Lung (tissue), 12 donors: Measurements from ENCODE around the gene NAGLU. TPM values are rescaled to one million over a fixed set of nuclear protein-coding genes. Genes with fewer than 3 reads are reported as not detected.

Experiments
- ATAC-seq: fragments of 200-7000 bp; cut with Tn5 transposase; one replicate; pipeline ENCODE4 v1.9.1; 2020; ENCODE audit warnings: moderate number of reproducible peaks; ENCODE audit not compliant: insufficient read depth, low FRiP score
- DNase-seq, 3 donors: peaks; one replicate each; pipeline ENCODE4 v3.0.0-alpha.2; 2013 to 2017
- H3K27ac ChIP-seq, 2 donors: one replicate each; pipeline ENCODE4 v1.5.1; 2013; ENCODE audit warnings: mild to moderate bottlenecking in 2 of 2, moderate library complexity in 2 of 2, control low read depth in 1 of 2, inconsistent platforms in 1 of 2, low read depth in 1 of 2, low read length in 1 of 2
- H3K27me3 ChIP-seq, 3 donors: one replicate each; pipeline ENCODE4 v1.5.1; 2013; ENCODE audit warnings: low read length in 2 of 3; ENCODE audit not compliant: control insufficient read depth in 3 of 3, insufficient read depth in 3 of 3
- H3K36me3 ChIP-seq, 4 donors: one replicate each; pipeline ENCODE4 v1.5.1; 2013; ENCODE audit warnings: low read length in 4 of 4, mild to moderate bottlenecking in 1 of 4, moderate library complexity in 1 of 4; ENCODE audit not compliant: control insufficient read depth in 4 of 4, insufficient read depth in 4 of 4
- H3K4me1 ChIP-seq, 5 donors: one replicate each; pipeline ENCODE4 v1.5.1; 2013; ENCODE audit warnings: low read length in 5 of 5, mild to moderate bottlenecking in 2 of 5, moderate library complexity in 1 of 5; ENCODE audit not compliant: control insufficient read depth in 5 of 5, insufficient read depth in 5 of 5
- H3K4me3 ChIP-seq: one replicate; pipeline ENCODE4 v1.5.1; 2013; ENCODE audit warnings: mild to moderate bottlenecking, control low read depth, moderate library complexity
- H3K9ac ChIP-seq, 2 donors: one replicate each; pipeline ENCODE4 v1.5.1; 2013; ENCODE audit warnings: low read length in 2 of 2, control low read depth in 1 of 2; ENCODE audit not compliant: insufficient read depth in 1 of 2
- H3K9me3 ChIP-seq, 4 donors: one replicate each; pipeline ENCODE4 v1.5.1; 2013; ENCODE audit warnings: low read length in 3 of 4, mild to moderate bottlenecking in 1 of 4, moderate library complexity in 1 of 4; ENCODE audit not compliant: control insufficient read depth in 4 of 4, insufficient read depth in 3 of 4
- WGBS, 2 donors: extraction: QIAGEN DNeasy Blood & Tissue Kit; methylation state at CpG; one replicate each; pipeline ENCODE4 v1.1.7; 2013; 5-methylcytosine and 5-hydroxymethylcytosine counted together
- polyA plus RNA-seq, 2 donors: library from polyadenylated mRNA; stranded (reverse); fragments of 200-250 nt; gene quantifications; one replicate each; pipeline ENCODE4 v1.2.1, GENCODE V29; 2013
- total RNA-seq, 2 donors: library from RNA; depleted of rRNA in 1 of 2; stranded (reverse); fragments of >200 nt in 1 of 2; gene quantifications; one replicate each; pipeline ENCODE4 v1.2.1, GENCODE V29; 2014 to 2021
- TF ChIP-seq, protein P1 (sequence below): IDR thresholded peaks from 2 replicates; pipeline ENCODE4 v1.5.1; 2012; ENCODE audit warnings: mild to moderate bottlenecking; ENCODE audit errors: control extremely low read depth, extremely low read depth
- donor health status: control.
- donor health status: control.
- donor health status: Bipolar disorder and iron deficiency.
- donor health status: healthy.
- donor health status: DM: yes; HTN: yes; CAD: no.

Gene NAGLU
- total and polyA plus RNA-seq, 4 donors = 16.8 to 69.8 (median 35.1) TPM

DNA sequence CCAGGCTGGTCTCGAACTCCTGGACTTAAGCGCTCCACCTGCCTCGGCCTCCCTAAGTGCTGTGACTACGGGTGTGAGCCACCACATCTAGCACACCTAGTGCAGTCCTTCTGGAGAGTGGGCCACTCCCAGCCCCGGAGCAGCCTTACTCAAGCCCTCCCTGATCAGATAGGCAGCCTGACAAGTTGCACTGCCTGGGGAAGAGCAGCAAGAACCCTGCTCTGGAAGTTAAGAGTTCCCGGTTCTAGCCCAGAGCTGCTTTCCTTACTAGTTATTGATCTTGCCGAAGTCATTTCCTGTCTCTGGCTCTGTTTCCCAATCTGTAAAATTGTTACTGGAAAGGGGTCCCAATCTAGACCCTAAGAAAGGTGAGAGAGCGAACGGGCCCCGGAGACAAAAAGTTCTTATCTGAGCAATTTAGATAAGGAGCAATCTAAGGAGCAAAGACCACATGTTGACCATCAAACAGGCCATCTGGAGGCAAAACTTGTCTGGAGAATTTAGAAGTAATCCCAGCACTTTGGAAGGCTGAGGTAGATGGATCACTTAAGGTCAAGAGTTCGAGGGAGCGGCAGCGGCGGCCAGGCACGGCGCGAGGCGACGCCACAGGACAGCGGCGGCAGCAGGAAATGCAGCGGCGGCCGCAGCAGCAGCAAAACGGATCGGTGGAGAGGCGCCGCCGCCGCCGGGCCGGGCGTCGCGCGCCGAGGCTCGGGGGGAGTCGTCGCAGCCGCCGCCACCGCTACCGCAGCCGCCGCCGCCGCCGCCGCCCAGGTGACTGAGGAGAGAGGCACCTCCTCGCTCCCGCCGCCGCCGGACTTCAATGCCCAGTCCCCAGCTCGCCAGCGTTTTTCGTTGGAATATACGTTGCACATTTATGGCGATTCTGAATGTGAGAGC, 4.3 kb upstream of the NAGLU start:
- peak overlapping the region in 1 of 2 donors; percentile 48 for H3K9ac ChIP-seq
- TF ChIP-seq, protein P1, sequence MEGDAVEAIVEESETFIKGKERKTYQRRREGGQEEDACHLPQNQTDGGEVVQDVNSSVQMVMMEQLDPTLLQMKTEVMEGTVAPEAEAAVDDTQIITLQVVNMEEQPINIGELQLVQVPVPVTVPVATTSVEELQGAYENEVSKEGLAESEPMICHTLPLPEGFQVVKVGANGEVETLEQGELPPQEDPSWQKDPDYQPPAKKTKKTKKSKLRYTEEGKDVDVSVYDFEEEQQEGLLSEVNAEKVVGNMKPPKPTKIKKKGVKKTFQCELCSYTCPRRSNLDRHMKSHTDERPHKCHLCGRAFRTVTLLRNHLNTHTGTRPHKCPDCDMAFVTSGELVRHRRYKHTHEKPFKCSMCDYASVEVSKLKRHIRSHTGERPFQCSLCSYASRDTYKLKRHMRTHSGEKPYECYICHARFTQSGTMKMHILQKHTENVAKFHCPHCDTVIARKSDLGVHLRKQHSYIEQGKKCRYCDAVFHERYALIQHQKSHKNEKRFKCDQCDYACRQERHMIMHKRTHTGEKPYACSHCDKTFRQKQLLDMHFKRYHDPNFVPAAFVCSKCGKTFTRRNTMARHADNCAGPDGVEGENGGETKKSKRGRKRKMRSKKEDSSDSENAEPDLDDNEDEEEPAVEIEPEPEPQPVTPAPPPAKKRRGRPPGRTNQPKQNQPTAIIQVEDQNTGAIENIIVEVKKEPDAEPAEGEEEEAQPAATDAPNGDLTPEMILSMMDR = peak; percentile 22
- ATAC-seq (peak; percentile 35), DNase-seq (peak; percentile 68 to 80 (median 74))
- H3K4me3 ChIP-seq = peak overlapping the region; percentile 32
- H3K36me3 ChIP-seq = no peaks in the 10 kb centered on the region
- WGBS, 2 donors = 12 to 17% methylated on average over 47 to 60 of the region's 60 CpGs
- H3K4me1 ChIP-seq = peaks cover 0 to 23% (median 7%) of the 10 kb centered on the region in 5 donors
- H3K9me3 ChIP-seq = no peaks in the 10 kb centered on the region
- peak overlapping the region; percentile 83 to 89 for H3K27ac ChIP-seq
- H3K27me3 ChIP-seq = no peaks in the 10 kb centered on the region

DNA sequence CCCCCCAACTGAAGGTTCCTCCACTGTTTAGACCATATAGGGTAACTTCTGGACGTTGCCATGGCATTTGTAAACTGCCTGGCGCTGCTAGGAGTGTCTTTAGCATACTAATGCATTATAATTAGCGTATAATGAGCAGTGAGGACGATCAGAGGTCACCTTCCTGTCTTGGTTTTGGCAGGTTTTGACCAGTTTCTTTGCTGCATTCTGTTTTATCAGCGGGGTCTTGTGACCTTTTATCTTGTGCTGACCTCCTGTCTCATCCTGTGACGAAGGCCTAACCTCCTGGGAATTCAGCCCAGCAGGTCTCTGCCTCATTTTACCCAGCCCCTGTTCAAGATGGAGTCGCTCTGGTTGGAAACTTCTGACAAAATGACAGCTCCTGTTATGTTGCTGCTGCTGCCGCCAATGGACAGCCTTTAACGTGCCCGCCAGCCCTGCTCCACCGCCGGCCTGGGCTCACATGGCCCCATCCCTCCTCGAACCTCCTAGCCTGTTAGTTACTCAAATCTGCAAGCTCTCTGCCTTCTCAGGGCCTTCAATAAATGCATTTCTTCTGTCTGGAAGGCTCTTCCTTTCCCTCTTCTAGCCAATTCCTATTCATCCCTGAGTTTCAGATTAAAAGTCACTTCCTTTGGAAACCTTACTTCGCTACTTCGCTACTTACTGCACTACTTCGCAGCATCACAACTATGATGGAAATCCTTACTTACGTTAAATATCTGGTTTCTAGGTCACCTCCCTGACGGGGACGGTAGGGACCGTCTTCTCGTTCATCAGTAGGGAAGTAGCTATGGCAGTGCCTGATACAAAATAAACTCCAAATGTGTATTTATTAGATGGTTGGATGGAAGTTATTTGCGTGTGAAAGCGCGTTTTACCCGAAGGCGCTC, 640 bp upstream of the NAGLU start:
- TF ChIP-seq, protein P1 = no peak
- H3K9me3 ChIP-seq = no peaks in the 10 kb centered on the region
- 44 to 46% methylated on average over 26 of the region's 26 CpGs for WGBS, 2 donors
- H3K9ac ChIP-seq = peak overlapping the region in 1 of 2 donors; percentile 67
- DNase-seq (no peak), ATAC-seq (peak; percentile 7)
- peak overlapping the region; percentile 42 for H3K4me3 ChIP-seq
- no peaks in the 10 kb centered on the region for H3K27me3 ChIP-seq
- peaks cover 3 to 16% (median 5%) of the 10 kb centered on the region in 4 donors for H3K36me3 ChIP-seq
- peaks cover 0 to 28% (median 5%) of the 10 kb centered on the region in 5 donors for H3K4me1 ChIP-seq
- peak overlapping the region; percentile 88 to 98 for H3K27ac ChIP-seq

DNA sequence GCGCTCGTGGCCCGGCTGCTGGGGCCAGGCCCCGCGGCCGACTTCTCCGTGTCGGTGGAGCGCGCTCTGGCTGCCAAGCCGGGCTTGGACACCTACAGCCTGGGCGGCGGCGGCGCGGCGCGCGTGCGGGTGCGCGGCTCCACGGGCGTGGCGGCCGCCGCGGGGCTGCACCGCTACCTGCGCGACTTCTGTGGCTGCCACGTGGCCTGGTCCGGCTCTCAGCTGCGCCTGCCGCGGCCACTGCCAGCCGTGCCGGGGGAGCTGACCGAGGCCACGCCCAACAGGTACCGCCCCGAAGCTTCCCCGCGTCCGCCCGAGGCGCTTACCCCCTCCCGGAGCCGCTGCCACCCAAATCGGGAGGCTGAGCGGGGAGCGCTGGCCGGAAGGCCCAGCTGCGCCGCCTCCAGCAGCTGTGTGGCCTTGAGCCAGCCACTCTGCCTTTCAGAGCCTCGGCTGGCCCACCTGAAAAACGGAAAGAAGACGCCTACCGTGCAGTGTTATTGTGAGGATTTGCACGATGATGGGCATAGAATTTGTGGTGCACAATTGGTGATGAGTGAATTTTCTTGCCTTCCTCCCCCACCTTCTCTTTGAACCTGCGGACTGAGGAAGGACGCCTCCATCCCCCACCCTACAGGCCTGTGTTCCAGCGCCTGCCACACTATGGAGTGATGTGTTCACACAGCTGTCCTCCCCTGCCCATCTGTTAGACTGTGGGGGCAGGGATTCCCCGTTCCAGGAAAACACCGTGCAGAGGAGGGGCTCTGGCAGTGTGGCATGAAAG, 523 bp downstream of the NAGLU start:
- H3K27ac ChIP-seq = peak overlapping the region; percentile 88 to 98
- H3K36me3 ChIP-seq = peaks cover 3 to 25% (median 5%) of the 10 kb centered on the region in 4 donors
- peak; percentile 77 to 89 (median 83) for DNase-seq
- no peaks in the 10 kb centered on the region for H3K9me3 ChIP-seq
- TF ChIP-seq, protein P1 = no peak
- no peak overlapping the region for H3K9ac ChIP-seq
- peak overlapping the region; percentile 83 for H3K4me3 ChIP-seq
- no peaks in the 10 kb centered on the region for H3K27me3 ChIP-seq
- peaks cover 0 to 21% (median 5%) of the 10 kb centered on the region in 5 donors for H3K4me1 ChIP-seq
- 1% methylated on average over 45 to 65 of the region's 65 CpGs for WGBS, 2 donors
- peak; percentile 64 for ATAC-seq
